Lower lobe of right lung (tissue), 2 donors: ENCODE results near the gene C8G. TPM values are rescaled to one million over a fixed set of nuclear protein-coding genes. Genes with fewer than 3 reads are reported as not detected.

Experiments used
- ATAC-seq, 2 donors: fragments of 200-7000 bp; cut with Tn5 transposase; one replicate each; pipeline ENCODE4 v1.9.1; 2020 to 2022; ENCODE audit warnings: mild to moderate bottlenecking in 2 of 2, moderate library complexity in 2 of 2
- DNase-seq: peaks from one replicate; pipeline ENCODE4 v3.0.0-alpha.2; 2020
- H3K27ac ChIP-seq: fragments of 200-600 bp; one replicate; pipeline ENCODE4 v1.8.0; 2022
- H3K27me3 ChIP-seq: fragments of 200-600 bp; one replicate; pipeline ENCODE4 v1.8.0; 2022; ENCODE audit warnings: low read depth
- H3K36me3 ChIP-seq: fragments of 200-600 bp; one replicate; pipeline ENCODE4 v1.8.0; 2022; ENCODE audit warnings: mild to moderate bottlenecking
- H3K4me1 ChIP-seq: fragments of 200-600 bp; one replicate; pipeline ENCODE4 v1.8.0; 2022
- H3K4me3 ChIP-seq: fragments of 200-600 bp; one replicate; pipeline ENCODE4 v1.8.0; 2022; ENCODE audit warnings: mild to moderate bottlenecking
- H3K9me3 ChIP-seq: fragments of 200-600 bp; one replicate; pipeline ENCODE4 v1.8.0; 2022
- CTCF ChIP-seq: fragments of 200-600 bp; IDR thresholded peaks from one replicate; pipeline ENCODE4 v1.8.0; 2022; ENCODE audit warnings: antibody characterized with exemption, mild to moderate bottlenecking
- intact Hi-C: fragments of 100-400 bp; cut with DNase I; formaldehyde crosslinking; loops from one replicate; pipeline ENCODE4 v1.11.0; 2022
- total RNA-seq: library from RNA; stranded (reverse); fragmentation: NEBNext Ultra II Directional; extraction: Animal tissue kit (Norgen Biotek cat#: 25700); gene quantifications from one replicate; pipeline ENCODE4 v1.2.1, GENCODE V29; 2021
- donor health status: DM: no; HTN: yes; CAD: no; lungs with severe emphysema.

The C8G gene
- total RNA-seq, 1 donor from 2014 or later, result 2.2 TPM

- no peaks in the 10 kb centered on the region for H3K27me3 ChIP-seq
- H3K4me1 ChIP-seq, result no peaks in the 10 kb centered on the region
- H3K36me3 ChIP-seq, result peaks cover 71% of the 10 kb centered on the region
- no peak overlapping the region for H3K27ac ChIP-seq
- no peaks in the 10 kb centered on the region for H3K9me3 ChIP-seq
- no peak overlapping the region for H3K4me3 ChIP-seq
- no peak for TF ChIP-seq CTCF
- DNase-seq (no peak), ATAC-seq (no peak)
- intact Hi-C loops, result no loop called here
Observed at GRCh38 chr9:136921718-136922117, 23.3 kb upstream of the C8G start.

GRCh38 chr9:136922540-136922939, 22.5 kb upstream of the C8G start:
- no peak overlapping the region for H3K27ac ChIP-seq
- ATAC-seq (no peak), DNase-seq (no peak)
- no peaks in the 10 kb centered on the region for H3K9me3 ChIP-seq
- intact Hi-C loops, result no loop called here
- H3K27me3 ChIP-seq, result no peaks in the 10 kb centered on the region
- no peak for TF ChIP-seq CTCF
- H3K4me1 ChIP-seq, result no peaks in the 10 kb centered on the region
- peaks cover 68% of the 10 kb centered on the region for H3K36me3 ChIP-seq
- no peak overlapping the region for H3K4me3 ChIP-seq

- H3K36me3 ChIP-seq, result peaks cover 64% of the 10 kb centered on the region
- H3K4me3 ChIP-seq, result no peak overlapping the region
- no peaks in the 10 kb centered on the region for H3K27me3 ChIP-seq
- TF ChIP-seq CTCF, result no peak
- no peak overlapping the region for H3K27ac ChIP-seq
- ATAC-seq, result no peak
- no peak for DNase-seq
- no peaks in the 10 kb centered on the region for H3K9me3 ChIP-seq
- H3K4me1 ChIP-seq, result no peaks in the 10 kb centered on the region
- intact Hi-C loops, result no loop called here
Observed at GRCh38 chr9:136923881-136924280, 21.2 kb upstream of the C8G start.

GRCh38 chr9:136925414-136926153, 19.5 kb upstream of the C8G start:
- no peaks in the 10 kb centered on the region for H3K4me1 ChIP-seq
- no peak overlapping the region for H3K27ac ChIP-seq
- no peak for ATAC-seq
- no peak for TF ChIP-seq CTCF
- no peaks in the 10 kb centered on the region for H3K9me3 ChIP-seq
- intact Hi-C loops, result no loop called here
- H3K36me3 ChIP-seq, result peaks cover 53% of the 10 kb centered on the region
- DNase-seq, result no peak
- H3K27me3 ChIP-seq, result no peaks in the 10 kb centered on the region
- H3K4me3 ChIP-seq, result no peak overlapping the region

GRCh38 chr9:136926154-136926704, 18.8 kb upstream of the C8G start:
- no peak for DNase-seq
- intact Hi-C loops, result no loop called here

More at GRCh38 chr9:136926154-136926704, 18.8 kb upstream of the C8G start:
- no peak for TF ChIP-seq CTCF
- H3K9me3 ChIP-seq, result no peaks in the 10 kb centered on the region
- H3K4me3 ChIP-seq, result no peak overlapping the region
- no peaks in the 10 kb centered on the region for H3K27me3 ChIP-seq
- peaks cover 47% of the 10 kb centered on the region for H3K36me3 ChIP-seq
- H3K4me1 ChIP-seq, result no peaks in the 10 kb centered on the region
- no peak overlapping the region for H3K27ac ChIP-seq
- ATAC-seq, result peak in 1 of 2 donors; percentile 5
